GM19463 (cell line): ENCODE data around the gene FAM120A.

Experiments used
- ATAC-seq: cut with Tn5 transposase; IDR thresholded peaks from one replicate; pipeline ENCODE4 v1.9.1; 2021; ENCODE audit warnings: mild to moderate bottlenecking, moderate library complexity; ENCODE audit not compliant: unreplicated experiment

Gene FAM120A

GRCh38 chr9:93591301-93592007 is 140.0 kb downstream of the FAM120A start:
- no peak for ATAC-seq

- ATAC-seq, result no peak
These were observed 140.6 kb downstream of the FAM120A start for GRCh38 chr9:93592008-93592642.

GRCh38 chr9:93592643-93593021 is 141.1 kb downstream of the FAM120A start:
- no peak for ATAC-seq

DNA sequence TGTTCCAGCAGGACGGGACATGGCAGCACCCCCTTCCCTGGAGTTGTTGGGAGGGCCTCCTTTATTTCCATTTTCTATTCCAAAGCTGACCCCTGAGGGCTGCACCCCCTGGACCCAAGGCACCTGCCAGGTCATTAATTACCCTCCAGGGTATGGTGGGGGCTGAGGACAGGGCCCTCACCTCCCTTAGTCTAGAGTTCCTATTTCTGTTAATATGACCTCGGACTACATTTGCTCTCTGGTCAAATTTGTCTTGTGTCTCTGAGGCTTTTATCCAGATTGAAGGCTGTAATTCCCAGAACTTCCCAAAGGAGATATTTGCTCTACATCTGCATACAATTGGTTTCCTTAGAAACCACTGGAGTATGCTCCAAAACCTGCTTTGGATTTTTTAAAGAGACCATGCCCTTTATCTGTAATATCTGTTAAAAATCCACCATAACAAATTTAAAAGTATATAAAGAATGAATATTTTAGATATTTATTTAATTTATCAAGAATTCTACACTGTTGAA is 141.7 kb downstream of the FAM120A start:
- ATAC-seq, result no peak

DNA sequence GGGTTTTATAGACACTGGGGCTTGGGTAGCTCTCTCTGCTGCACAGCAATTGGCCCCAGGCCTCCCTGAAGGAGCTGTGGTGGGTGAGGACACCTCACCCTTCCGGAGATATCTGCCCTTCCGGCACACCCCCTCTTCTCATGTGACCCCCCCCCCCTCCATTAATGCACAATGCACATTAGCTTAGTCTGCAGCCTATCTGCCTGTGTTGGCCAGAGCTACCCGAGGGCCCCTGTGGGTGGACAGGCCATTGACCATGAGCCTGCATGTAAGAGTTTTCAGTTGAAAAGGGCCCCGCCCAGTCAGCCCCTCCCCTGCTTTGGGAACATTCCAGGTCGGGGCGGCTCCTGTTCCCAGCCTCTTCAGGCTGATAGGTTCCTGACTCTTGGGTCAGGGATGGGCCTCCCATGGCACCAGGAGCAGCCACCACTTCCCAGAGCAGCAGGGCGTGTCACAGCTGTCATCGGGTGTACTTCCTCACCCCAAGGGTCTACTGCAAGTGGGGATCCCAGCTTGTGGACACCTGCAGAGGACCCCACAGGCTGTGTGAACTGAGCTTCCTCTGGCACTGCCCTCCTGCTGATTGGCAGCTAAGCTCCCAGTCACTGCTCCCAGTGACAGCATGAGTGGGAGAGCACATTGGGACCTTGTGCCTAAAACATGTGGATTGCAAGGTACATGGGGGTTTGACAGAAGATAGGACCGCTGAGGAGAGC is 142.7 kb downstream of the FAM120A start:
- no peak for ATAC-seq

DNA sequence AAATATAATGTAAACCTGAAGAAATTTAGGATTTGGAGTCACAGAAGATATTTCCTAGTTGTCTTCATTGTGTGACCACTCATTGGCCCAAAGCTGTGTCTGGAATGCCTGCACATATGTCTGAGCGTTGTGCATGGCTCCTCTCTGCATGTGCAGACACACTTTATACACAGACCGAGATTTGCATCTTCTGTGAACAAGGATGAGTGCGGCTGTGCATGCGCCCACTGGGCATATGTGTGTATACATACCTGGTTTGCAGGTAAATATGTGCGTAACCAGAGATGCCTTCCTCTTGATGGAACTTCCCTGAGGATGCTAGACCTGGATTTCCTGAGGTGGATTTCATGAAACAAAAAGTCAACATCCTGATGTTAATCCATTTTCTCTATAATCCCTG is 144.0 kb downstream of the FAM120A start:
- no peak for ATAC-seq

DNA sequence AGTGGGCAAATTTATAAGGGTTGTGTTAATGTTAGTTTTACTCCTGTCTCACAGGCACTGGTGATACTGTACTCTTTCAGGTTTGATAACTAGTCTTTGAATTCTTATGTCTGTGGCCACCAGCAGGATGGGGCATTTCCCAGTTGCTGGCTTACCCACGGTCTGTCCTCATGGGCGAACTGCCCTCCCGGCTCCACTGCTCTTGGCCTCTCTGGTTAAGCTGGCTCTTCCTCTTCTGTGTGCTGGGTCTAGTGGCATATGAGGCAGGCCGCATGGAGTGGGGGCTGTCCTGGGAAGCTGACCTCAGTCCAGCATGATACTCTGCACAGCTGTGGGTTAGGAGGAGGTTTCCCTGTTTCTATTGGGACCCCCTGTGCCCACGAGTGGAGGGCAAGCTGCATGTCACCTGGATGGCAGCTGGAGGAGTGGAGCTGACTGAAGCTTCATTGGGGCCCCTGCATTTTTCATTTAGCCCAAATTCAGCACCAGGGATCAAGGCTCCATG is 144.4 kb downstream of the FAM120A start:
- no peak for ATAC-seq

DNA sequence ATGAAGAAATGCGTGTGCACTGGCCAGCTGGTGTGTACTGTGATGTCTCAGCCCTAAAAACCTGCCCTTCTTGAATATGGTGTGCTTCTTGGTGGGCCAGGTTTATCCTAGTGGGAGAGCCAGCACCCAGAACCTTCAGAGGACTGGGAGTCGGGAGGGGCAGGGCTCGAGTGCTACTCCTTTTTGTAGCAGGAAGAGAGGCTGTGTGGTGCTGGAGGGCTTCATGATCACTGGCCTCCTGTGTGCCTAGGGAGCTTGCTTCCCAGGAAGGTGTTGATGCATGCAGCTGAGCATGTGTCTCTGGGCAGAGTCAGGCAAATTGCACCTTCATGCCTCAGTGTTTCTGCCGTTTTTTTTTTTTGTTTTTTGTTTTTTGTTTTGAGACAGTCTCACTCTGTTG is 144.9 kb downstream of the FAM120A start:
- no peak for ATAC-seq

DNA sequence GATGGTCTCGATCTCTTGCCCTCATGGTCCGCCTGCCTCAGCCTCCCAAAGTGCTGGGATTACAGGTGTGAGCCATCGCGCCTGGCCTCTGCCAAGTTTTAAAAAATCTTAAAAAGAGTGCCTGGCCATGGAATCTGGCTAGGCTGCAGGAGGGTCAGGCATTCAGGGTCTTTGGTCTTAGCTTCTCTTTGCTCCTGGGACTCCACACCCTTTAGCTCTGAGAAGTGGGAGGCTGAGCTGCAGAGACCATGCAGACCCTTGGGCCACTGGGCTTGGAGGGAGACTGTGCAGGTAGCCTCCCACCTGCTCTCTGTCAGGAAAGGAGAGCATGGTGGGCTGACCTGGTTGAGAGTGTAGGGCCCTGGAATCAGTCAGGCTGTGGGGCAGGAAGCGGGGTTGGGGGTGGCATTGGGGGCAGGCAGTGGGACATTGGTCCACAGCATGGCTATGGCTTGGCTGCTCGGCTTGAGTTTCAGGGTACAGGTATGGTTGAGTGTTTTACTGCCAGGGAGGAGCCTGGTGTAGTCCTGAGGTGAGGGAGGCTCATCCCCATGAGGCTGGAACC is 145.7 kb downstream of the FAM120A start:
- no peak for ATAC-seq

DNA sequence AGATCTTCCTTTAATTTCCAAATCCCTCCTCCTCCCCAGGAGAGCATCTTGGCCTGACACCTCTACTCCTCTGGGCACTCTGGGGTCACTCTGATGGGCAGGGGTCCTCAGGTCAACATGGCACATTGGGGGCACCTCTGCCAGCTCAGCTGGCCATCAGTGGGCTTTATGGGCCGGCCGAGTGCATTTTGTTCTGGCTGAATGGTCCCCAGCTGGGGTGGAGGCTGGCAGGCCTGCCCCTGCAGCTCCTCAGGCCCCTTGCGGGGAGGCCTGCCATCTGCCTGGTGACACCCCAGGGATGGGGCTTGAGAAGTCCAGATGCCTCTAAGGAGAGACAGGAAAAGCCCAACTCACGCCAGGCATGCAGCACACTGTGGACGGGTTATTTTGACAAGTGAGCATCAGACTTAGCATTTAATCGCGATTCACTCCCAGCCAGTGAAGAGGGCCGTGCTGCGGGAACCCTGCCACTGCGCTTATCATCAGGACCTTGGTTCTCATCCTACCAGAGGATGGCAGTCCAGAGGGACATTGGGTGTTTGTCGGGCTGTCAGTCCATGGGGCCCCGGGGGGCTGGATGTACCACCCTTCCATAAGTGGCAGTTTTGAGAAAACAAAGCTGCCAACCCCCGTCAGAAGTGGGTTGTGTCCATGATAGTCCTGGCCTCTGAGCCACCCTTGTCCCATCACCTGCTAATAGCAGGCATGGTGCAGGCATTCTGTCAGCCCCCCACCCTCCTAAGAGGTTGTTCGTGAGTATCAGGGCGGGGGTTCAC is 146.6 kb downstream of the FAM120A start:
- no peak for ATAC-seq

DNA sequence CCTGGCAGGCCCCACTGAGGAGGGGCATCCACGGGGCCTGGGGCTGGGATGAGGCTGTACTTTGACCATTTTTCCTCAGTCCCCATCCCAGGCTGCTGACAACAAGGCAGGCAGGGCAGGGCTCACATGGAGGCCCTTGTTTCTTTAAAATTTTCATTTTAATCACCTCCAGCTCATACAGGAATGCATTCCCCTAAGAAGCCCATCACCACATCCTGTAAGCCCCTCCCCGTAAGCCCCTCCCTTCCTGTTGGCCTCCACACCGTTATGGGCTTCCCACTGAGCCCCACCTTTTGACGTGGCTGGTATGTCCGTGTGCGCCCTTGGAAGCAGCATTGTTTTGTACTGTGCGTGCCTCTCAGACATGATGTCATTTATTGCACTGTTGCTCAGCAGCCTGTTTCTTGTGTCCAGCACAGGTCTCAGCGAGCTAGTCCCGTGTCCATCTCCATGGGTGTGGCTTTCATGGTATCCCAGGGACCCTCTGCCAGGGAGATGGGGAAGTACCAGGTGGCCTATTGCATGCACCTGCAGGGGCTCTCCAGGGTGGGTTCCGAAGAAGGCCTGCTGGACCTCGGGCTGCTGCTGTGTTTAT is 147.3 kb downstream of the FAM120A start:
- no peak for ATAC-seq

DNA sequence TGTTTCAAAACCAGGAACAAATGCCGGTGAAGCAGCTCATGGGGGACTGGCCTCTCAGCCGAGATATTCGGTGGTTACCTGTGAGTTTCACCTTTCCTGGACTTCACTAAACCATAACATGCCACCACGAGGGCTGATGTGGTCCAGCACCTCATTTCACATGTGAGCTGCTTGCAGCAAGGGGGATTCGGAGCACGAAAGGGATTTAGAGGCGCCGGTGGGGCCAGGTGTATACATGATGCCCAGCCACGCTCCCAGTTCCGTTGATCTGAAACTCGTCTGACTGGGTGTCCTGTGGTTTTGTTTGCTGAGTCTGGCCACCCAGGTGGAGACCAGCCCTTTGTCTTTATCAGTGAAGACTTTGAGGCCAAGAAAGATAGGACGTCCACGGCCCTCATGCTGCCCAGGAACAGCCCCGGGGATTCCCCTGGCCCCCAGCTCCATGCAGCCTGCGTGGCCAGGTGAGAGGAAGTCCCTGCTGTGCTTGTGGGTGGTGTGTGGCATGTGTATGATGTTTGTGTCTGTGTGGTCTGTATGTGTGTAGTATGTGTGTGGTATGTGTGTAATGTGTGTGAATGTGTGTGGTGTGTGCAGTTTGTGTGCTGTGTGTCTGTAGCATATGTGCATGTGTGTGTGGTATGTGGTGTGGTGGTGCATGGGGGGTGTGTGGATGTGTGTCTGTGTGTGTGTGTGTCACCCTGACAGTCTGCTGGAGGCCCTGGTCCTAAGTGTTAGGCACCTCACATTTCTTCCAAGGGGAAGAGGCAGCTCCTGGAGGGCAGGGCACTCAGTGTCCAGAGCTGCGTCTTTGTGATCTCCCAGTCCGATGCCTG is 148.3 kb downstream of the FAM120A start:
- ATAC-seq, result no peak

- no peak for ATAC-seq
These were observed 149.0 kb downstream of the FAM120A start for GRCh38 chr9:93600504-93600903.

DNA sequence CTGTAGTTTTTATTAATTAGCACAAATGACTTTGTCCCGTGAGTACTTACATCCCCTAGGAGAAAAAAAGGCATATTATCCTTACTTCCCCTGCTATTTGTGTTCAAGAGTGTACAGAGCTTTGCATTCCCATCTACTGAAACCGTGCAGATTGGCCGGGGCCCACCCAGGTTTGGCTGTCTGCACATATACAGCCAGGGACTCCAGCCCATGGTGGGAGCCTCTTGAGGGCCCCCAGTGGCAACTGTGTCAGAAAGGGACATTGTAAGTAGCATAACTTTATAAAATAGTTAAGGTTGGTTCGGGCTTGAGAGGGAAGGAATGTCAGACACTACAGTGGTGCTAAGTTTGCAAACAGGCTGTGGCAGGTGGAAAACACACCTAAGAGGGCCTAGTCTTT is 149.6 kb downstream of the FAM120A start:
- no peak for ATAC-seq

GRCh38 chr9:93601666-93602065 is 150.2 kb downstream of the FAM120A start:
- ATAC-seq, result no peak

DNA sequence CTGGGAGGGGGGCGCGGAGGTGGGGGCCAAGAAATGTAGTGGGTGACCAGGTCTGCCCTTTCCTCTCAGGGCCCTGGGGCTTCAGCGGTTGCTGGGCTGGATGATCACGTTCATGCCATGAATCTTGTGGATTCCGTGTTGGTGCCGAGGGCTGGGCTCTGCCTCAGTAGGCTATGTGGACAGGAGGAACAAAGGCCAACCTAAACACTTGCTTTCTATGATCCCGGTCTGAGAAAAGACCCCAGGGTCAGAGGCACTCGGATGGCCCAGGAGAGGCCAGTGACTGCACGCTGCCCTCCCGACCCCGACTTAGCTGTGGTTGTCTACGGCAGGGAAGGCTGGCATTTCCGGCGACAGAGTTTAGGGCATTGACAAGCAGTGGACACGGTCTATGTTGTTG is 151.5 kb downstream of the FAM120A start:
- ATAC-seq, result no peak

- no peak for ATAC-seq
These were observed 152.4 kb downstream of the FAM120A start for GRCh38 chr9:93603906-93604326.

DNA sequence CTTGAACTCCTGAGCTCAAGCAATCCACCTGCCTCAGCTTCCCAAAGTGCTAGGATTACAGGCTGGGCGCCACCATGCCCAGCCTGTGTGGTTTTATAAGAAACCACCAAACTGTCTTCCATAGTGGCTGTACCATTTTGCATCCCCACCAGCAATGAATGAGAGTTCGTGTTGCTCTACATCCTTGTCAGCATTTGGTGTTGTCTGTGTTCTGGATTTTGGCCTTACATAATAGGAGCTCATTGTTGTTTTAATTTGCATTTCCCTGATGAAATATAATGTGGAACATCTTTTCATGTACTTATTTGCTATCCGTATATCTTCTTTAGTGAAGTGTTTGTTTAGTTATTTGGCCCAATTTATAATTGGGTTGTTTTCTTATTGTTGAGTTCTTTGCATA is 154.7 kb downstream of the FAM120A start:
- no peak for ATAC-seq

DNA sequence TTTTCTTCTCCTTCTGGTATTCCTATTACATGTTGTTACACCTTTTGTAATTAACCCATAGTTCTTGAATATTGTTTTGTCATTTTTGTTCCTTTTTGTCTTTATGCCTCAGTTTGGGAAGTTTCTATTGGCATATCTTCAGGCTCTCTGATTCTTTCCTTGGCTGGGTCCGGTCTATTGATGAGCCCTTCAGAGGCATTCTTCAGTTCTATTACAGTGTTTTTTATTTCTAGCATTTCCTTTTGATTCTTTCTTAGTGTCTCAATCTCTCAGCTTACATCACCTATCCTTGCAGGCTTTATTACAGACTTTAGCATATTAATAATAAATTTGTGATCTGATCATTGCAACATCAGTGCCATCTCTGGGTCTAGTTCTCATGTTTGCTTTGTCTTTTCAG is 158.7 kb downstream of the FAM120A start:
- no peak for ATAC-seq
